HG02973 (cell line): ENCODE measurements around the gene TH.

Experiments
- ATAC-seq: cut with Tn5 transposase; IDR thresholded peaks from one replicate; pipeline ENCODE4 v1.9.1; 2021; ENCODE audit warnings: moderate library complexity; ENCODE audit not compliant: unreplicated experiment

Gene TH

DNA sequence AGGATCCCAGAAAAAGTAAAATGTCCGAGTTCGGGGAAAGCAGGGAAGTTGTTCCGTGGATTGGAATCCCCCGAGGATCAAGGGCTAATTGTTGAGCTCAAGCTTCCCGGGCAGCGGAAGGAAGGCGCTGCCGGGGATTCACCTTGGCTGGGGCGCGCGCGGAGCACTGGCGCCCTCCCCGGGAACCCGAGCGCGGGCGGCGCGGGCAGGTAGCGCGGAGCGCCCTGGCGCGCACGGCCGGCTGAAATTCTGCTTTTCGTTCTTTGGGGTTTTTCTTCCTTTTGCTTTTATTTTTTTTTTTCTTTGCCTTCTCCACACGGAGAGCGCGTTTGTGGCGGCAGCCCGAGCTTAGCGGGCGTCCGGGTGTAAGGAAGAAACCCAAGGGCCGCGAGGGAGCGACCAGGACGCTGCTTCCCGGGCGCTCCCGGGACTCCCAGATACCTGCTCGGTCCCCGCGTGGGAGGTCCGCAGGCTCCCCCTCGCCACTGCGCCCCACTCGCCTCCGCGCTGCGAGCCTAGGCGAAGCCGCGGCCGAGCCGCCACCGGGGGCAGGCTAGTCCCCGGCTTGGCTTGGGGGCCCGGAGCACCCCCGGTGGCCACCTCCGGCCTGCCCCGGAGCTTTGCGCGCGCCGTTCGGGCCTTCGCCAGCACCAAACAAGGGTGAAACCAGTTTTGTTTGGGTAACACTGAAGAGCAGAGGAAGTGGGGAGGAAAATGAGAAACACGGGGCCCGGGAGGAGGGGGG, 27.6 kb downstream of the TH start:
- ATAC-seq = no peak

DNA sequence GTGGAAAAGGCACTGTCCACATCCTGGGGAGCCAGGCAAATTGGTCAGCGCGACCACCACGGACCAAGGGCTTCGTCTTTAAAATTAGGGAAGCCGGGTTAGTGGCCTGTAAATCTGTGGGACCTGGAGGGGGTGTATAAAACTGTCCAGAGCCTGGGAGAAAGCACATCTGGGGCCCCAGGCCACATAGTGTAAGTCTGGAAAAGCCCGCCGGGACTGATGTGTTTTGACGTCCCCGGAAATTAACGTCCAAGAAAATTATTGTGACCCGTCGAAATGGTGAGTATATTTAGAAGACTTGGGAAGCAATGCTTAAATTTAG, 28.2 kb downstream of the TH start:
- no peak for ATAC-seq

DNA sequence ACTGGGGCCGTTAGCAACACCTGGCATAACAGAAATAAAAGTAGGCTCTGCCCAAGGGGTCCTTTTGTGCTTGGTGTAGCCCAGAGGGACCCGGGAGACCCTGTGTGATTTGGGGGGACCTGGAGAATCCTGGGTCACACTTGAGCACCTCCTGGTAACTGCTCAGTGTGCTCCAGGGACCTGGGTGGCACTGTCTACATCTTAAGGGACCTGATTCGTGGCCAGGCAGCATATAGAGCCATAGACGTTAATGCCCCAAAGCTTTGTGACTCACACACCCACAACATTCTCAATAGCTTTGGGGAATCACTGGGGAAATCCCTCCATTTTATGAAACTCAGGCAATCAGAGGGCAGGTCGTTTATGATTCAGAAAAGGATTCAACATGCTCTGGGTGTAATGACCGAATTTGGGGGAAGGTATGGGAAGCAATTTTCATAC, 28.8 kb downstream of the TH start:
- no peak for ATAC-seq

DNA sequence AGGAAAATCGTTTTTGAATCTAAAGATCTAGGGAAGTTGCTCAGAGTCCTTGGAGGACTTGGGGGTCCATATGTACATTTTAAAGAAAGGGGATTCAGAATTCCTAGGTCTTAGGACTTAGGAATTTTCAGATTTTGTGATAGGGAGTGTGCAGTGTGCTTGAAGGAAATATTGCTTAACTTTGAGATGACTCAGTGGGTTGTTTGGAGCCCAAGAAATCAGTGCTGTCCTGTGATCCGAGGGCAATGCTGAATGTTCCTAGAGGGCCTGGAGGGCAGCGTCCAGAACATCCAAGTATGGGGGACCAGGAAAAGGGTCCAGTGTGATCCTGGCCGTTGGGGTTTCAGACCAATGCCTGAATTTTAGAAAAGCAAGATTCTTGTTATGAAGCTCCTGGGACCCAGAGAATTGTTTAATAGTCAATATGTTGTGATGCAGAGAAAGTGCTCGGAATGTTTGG, 29.3 kb downstream of the TH start:
- ATAC-seq = no peak

DNA sequence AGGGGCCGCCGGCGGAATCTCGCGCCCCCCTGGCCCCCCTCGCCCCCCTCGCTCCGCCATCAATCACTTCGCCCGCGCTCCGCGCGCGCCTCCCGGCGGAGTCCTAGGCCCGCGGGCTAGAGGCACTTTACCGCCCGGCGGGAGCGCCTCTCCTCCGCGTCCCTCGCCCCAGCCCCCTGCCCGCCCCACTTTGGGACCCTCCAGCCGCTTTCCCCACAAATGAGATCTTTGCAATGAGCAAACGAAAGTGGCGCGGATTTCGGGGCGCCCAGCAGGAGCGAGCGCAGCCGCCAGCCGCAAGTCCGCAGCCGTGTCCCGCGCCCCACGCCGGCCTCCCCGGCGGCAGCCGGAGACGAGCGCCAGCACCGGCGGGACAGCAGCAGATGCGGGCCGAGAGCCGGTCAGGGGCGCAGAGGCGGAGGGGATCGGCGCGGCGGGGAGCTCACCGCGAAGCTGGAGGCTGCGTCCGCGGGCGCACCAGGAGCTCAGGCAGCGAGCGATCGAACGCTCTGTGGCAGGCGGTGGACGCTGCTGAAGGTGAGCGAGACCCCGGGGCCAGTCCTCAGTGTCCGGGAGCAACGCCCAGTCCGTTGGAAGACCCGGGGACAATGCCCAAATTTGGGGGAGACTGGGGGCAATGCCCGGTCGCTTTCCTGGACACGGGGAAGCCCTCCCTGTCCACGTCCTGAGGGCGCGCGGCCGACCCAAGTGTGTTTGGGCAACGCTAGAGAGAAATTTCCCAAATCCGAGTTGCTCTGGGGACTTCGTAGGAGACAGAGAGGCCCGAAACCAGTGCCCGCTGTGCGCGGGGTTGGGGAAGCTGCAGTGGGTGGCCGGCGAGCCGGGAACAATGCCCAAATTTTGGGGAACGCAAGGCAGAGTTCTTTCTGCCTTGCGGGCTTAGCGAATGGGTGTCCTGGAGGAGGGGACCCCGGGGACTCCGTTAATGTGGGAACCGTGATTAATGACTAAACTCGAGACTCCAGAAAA, 30.9 kb downstream of the TH start:
- ATAC-seq = no peak

DNA sequence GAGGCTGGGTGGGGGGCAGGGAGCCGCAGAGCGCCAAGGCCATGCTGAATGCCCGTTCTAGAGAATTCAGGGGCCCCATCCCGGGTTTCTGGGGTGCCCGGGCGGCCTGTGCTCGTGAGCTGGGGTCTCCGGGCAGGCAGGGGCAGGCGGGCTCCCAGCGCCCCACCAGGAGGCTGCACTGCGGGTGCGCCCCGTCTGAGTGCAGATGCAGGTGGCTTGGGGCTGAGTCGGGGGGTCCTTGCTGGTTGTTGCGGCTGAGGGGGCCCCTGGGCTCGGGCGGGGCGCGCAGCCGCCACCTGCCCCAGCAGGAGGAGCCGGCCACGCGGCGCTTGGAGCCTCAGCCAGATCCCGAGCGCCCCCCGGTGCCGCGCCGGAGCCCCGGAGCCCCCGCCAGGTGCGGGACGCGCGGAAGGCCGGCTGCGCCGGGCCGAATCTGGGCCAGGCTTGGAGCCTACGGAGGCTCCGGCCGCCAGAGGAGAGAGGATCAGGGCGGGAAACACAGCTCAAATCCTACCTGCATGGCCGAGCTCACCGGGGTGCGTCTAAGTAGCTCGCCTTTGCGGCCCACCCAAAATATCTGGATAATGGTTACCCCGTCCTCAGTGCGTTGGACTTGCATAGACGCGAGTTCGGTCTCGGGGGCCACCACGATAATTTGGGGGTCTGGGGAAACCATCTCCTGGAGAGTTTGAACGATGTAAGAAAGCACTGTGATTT, 31.8 kb downstream of the TH start:
- no peak for ATAC-seq

DNA sequence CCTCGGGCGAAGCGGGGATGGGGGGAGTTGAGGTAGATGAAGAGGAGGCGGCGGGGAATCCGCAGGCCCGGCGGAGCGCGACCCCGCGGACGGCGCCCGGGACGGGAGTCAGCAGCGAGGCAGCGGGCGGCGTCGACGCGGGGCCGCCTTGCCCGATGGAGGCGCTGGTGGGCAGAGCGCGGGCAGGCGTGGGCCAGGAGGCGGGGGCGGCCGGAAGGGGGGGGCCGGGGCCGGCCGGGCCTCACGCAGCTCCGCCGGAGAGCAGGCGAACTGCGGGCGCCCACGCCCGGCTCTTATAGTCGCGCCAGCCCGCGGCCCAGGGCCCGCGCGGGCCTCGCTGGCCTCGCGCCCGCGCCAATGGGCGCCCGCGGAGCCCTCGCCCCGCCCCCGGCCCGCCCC, 32.5 kb downstream of the TH start, which contains the start of gene IGF2:
IGF2 (minus strand) TSS at position 267 of the 399 bp plus-strand sequence. CDS start 3,866 bp downstream, outside the sequence.
- no peak for ATAC-seq

DNA sequence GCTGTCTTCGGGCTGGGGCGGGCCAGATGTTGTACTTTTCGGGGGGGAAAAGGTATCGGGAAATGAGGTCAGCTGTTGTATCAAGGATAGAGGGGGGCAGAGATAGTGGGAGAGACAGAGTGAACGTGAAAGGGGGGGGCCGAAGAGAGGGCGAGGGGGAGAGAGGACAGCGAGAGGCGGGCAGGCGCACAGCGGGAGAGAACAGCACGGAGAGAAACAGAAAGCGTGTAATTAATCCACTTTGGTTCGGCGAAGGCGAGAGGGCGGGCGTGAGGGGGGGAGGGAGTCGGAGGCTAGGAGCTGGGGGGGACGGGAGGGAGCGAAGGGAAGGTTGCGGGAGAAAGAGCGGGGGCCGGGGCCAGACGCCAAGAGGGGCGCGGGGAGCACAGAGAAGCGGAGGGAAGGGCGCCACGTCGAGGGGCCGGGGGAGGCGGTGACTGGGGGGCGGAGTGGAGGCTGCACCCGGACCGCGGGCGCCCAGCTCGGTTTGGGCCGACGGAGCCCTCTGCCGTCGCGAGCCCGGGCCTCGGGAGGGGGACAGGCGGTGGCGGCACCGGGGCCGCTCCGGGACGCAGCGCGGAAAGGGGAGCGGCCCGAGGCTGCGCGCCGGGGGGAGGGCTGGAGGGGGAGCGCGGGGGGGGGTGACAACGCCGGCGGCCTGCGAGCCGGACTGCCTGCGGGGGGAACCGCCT, 33.0 kb downstream of the TH start:
- no peak for ATAC-seq

DNA sequence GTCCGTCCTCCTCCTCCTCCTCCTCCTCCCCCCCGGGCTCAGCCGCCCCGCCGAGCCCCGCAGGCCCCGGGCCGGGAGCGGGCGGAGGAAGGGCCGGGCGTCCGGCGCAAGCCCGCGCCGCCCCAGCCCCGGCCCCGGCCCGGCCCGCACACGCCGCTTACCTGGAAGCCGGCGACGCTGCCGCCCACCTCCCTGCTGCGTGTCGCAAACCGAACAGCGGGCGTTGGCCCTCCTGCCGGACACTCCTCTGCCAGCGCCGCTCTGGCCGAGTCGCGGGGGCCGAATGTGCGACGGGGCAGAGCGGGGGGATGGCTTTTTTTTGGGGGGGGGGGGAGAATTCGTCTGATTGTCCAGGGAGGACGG, 33.6 kb downstream of the TH start:
- no peak for ATAC-seq

DNA sequence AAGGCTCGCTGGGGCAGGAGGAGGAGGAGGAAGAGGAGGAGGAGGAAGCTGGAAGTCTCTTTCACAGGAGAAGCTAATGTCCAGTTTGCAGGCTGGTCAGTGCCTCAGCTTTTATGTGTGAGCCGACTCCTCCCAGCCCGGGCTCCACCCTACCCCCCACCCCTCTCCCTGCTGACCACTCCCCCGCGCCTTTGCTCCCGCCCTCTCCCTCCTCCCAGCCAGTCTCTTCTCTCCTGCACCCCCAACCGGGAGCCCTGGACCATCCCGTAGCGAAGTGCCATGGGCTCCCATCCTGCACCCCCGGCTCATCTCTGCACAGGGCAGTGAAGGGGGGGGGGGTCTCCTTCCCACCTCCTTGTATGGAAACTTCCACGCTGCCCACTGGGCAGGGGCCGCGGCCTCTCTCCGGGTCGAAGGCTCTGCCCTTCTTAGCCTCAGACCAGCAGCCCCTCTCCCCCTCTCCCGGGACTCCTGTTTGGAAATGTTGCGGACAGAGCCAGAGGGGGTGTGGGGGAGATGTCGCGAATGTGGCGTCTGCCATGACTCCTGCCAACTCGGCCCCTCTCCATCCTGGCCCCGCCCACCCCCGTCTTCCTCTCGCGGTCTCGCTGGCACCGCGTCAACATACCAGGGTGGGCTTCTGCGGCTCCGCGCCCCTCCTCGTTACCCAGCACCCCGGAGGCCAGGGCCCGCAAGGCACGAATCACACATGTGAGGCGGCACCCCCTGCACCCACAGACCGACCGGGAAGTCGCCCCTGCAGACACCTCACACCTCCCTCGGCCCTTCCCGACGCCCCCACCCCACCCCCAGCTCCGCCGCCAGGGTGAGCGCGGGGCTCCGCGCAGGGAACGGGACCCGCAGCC, 34.2 kb downstream of the TH start:
- no peak for ATAC-seq

DNA sequence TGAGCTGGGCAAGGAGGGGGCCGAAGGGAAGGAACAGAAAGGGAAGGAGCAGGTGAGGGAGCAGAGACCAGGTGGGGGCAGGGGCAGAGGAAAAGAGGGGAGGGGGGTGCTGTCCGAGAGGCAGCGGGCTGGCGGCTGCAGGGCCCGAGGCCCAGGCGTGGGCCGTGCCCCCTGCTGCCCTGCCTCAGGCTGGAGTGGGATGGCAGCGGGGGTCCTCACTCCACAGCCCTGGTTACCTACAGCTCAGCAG, 34.7 kb downstream of the TH start:
- ATAC-seq = no peak

DNA sequence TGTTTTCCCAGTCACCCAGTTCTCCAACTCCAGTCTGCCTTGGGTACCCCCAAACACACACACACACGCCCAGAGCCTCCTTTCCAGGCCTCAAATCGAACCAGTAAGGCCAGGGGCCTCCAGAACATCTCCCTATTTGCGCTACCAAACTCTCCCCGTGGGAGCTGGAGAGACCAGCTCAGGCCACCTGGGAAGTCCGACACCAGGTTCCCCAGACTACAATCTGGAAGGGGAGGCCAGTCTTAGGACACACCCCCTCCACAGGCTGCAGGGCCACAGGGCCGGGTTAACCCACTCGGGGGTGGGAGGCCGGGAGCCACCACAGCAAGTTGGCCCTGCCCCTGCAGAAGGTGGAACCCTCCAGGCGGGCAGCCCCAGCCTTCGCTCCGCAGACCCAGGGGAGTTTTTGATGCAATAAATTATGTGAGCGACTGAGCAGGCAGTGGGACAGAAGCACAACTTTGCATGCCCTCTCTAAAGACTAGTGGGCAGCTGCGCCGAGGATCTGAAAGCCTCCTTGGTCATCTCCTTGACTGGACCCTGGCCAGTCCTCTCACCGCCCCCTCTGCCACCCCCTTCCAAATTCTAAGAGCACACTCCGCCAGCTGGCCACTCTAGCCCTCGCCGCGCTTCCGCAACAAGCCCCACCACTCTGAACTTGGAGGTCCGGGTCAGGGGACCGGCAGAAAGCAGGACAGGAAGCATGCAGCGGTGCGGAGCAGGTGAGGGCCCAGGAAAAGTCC, 35.2 kb downstream of the TH start:
- ATAC-seq = no peak

DNA sequence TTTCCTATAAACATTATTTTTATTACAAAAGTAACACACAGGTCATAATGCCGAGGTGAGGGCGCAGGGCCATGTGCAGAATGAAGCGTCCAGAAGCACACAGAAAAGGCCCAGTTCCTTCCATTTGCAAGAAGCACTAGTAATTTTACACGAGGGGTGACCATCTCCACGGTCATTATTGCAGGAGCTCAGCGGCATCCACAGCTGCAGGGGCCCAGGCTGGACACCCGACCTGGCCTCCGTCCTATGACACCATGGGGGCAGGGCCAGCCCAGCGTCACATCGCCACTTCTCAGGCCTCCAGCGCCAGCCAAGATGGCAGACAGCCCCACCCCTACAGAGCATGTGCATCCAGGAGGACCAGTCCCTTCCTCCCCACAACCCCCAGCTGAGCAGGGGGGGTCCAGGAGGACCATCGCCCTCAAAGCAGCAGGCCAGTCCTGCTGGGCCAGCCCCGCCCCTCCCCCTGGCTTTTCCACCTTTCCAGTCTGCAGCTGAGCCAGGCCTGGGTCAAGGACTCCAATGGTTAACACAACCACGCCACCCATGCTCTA, 35.9 kb downstream of the TH start:
- ATAC-seq = no peak

DNA sequence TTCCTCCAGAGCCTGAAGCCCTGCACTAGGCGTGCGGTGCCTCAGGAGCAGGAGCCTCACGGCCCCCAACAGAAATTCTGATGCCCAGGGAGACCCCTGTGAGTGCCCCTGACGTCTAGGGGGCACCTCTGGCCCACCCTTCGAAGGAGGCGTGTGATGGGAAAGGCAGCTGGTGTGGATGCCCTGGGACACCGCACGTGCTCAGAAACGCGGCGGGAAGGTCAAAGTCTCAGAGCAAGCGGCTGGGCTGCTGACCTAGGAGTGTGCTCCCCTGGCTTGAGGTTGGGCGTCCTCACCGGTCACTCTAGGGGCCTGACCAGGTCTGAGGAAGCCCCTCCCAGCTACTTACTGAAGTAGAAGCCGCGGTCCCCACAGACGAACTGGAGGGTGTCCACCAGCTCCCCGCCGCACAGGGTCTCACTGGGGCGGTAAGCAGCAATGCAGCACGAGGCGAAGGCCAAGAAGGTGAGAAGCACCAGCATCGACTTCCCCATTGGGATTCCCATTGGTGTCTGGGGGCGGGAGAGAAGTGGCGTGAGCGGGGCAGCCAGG, 36.5 kb downstream of the TH start:
- no peak for ATAC-seq

DNA sequence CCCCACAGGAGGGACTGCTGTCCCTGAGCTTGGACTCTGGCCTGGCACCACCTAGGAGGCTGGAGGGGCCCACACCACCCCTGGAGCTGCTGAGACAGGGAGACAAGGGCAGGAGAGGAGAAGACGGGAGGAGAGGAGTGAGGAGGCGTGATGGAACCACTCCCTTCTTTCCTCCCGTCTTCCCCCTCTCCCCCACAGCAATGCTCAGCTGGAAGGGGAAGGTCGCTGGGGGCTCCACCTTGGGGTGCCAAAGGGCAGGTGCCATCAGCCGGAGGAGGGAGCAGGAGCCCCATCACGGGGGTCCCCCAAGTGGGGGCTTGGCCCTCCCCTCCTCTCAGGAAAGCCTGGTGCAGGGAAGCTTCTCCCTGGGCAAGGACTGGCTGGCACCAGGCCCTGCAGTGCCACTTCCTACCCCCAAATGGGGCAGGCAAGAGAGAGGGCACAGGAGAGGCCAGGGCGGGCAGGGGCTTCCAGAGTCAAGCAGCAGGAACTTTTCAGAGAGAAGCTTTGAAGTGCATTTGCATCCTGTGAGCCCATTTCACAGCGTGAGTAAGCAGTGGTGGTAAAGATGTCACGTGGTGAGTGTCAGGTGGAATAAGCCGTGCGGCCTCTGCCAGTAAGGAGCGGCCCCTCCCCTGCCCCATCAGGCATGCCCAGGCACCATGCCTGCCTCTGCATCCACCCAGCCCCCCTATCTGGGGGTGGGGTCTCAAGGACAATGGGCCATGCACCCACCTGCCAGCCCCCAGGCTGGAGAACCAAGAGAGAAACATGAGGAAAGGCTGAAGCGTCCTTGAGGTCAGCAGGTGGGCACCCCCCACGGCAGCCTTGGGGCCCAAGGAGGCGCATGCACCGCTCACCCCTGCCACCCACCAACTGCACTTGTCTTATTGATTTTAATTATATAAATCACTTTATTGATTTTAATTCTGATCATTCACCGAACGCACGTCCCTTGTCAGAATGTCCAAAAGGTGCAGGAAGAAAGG, 37.3 kb downstream of the TH start:
- ATAC-seq = no peak

DNA sequence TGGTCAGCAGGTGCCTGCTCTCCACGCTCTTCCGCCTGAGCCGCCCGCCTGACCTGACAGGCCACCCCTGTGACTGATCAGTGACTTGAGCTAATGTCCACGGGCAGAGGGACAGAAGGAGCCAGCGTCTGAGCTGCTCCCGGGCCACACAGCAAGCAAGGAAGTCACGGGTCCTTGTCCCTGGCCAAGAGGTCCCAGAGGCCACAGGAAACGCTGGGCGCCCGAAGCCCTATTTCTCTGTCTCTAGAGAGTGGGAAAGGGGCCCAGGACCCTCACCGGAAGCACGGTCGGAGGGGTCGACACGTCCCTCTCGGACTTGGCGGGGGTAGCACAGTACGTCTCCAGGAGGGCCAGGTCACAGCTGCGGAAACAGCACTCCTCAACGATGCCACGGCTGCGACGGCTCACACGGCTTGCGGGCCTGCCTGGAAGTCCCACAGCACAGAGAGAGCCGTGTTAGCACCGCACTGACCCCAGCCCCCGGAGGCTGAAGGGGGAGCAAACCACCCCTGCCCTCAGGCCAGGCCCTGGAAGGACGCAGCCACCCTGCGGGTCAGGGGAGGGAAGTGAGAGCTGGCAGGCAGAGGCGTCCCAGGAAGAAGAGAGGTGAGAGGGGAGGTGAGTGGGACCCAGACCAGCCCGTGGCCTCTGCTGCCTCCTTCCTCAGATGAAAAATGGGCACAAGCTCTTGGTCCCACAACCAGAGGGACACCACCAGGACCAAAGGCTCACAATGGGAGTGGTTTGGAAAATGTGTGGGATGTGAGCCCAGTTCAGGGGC, 38.2 kb downstream of the TH start:
- no peak for ATAC-seq

DNA sequence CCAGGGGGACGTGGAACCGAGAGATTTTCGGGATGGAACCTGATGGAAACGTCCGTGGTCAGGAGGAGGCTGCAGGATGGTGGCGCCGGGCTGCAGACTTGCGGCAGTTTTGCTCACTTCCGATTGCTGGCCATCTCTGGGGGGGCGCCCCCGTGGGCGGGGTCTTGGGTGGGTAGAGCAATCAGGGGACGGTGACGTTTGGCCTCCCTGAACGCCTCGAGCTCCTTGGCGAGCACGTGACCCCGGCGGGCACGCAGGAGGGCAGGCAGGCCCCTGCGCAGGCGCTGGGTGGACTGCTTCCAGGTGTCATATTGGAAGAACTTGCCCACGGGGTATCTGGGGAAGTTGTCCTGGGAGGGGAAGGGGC, 38.8 kb downstream of the TH start:
- ATAC-seq = no peak
